Ovary (tissue), 9 donors: ENCODE measurements around the gene TSPAN7. TPM values are rescaled to one million over a fixed set of nuclear protein-coding genes. Genes with fewer than 3 reads are reported as not detected.

Source experiments
- DNase-seq, 5 donors: peaks; one replicate each; pipeline ENCODE4 v3.0.0-alpha.2; 2019 to 2020
- H3K27ac ChIP-seq, 2 donors: fragments of 200-600 bp; one replicate each; pipeline versions ENCODE4 v1.5.1 to v1.8.0; 2019 to 2022
- H3K27me3 ChIP-seq: fragments of 200-600 bp; one replicate; pipeline ENCODE4 v1.8.0; 2022
- H3K36me3 ChIP-seq: fragments of 200-600 bp; sonication (generic); one replicate; pipeline ENCODE4 v1.5.1; 2019
- H3K4me1 ChIP-seq: one replicate; pipeline ENCODE4 v1.8.1; 2013; ENCODE audit warnings: mild to moderate bottlenecking, moderate library complexity; ENCODE audit not compliant: insufficient read depth
- H3K4me3 ChIP-seq: fragments of 200-600 bp; sonication (generic); one replicate; pipeline ENCODE4 v1.5.1; 2017
- H3K9me3 ChIP-seq, 2 donors: fragments of 200-600 bp in 1 of 2; sonication (generic) in 1 of 2; one replicate each; pipeline versions ENCODE4 v1.5.1 to v1.8.1; 2013 to 2019; ENCODE audit warnings: mild to moderate bottlenecking in 1 of 2, moderate library complexity in 1 of 2
- EP300 ChIP-seq: sonication (generic); formaldehyde crosslinking; IDR thresholded peaks from one replicate; pipeline ENCODE4 v1.6.1; 2017; ENCODE audit warnings: antibody characterized with exemption
- POLR2A ChIP-seq: fragments of 450-650 bp; IDR thresholded peaks from one replicate; pipeline ENCODE4 v1.6.1; 2017; ENCODE audit warnings: antibody characterized with exemption, mild to moderate bottlenecking, moderate library complexity
- WGBS, 3 donors: extraction: QIAGEN DNeasy Blood & Tissue Kit in 1 of 3; methylation state at CpG; one replicate each; pipeline versions ENCODE4 v1.1.5 to v1.1.7; 2013 to 2017; 5-methylcytosine and 5-hydroxymethylcytosine counted together
- intact Hi-C, 4 donors: fragments of 100-400 bp; cut with DNase I; formaldehyde crosslinking; loops; one replicate each; pipeline versions ENCODE4 v1.11.0 to v1.15.1; 2022 to 2023
- polyA plus RNA-seq, 2 donors: library from polyadenylated mRNA; stranded (reverse); fragments of 200-250 nt in 1 of 2; fragments of 350-450 nt in 1 of 2; fragmentation: Illumina TruSeq in 1 of 2; extraction: RNeasy Lipid Tissue Mini Kit (QIAGEN cat#74804) in 1 of 2; gene quantifications; one replicate each; pipeline ENCODE4 v1.2.3, GENCODE V29; 2013 to 2014
- total RNA-seq, 7 donors: library from RNA; depleted of rRNA in 2 of 7; stranded (reverse); fragments of >200 nt in 2 of 7; fragmentation: NEBNext Ultra II Directional in 3 of 7; extraction: Animal tissue kit (Norgen Biotek cat#: 25700) in 3 of 7; gene quantifications; one replicate each; pipeline versions ENCODE4 v1.1.0 to v1.2.4, GENCODE V29; 2016 to 2023
- TF ChIP-seq, protein P1 (sequence below), 3 donors: fragments of 450-650 bp in 2 of 3; fragments of 200-600 bp in 1 of 3; IDR thresholded peaks; one replicate each; pipeline versions ENCODE4 v1.5.1 to v1.8.0; 2016 to 2022; ENCODE audit warnings: antibody characterized with exemption in 3 of 3, mild to moderate bottlenecking in 1 of 3
- donor health status: DM: no; HTN: no; CAD: no; lungs with moderate emphysema.
- donor health status: DM: no; HTN: no; CAD: no.
- donor health status: Bipolar disorder and iron deficiency.
- donor health status: DM: yes; HTN: yes; CAD: no.
- donor health status: DM: no; HTN: no; CAD: no.
- donor health status: DM: yes; HTN: yes; CAD: no.

TSPAN7 gene
- total and polyA plus RNA-seq, 9 donors, result 8.3 to 84.2 (median 19.5) TPM

DNA sequence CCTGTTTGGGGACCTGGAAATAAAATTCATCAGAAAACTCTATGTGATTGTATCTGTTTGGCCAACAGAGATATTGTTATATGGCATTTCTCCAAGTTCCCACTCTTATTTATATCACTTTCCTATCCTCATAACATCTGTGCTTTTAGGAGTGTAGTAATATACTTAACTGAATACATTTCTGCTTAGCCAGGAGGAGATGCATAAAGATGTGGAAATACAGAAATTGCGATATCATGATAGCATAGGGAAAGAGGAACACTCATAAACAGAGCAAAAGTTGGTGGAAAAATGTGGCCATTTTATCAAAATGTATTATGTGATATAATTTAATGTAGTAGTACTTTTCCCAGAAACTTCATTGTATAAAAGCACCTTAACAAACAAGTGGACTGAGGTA lies 46.1 kb upstream of the TSPAN7 start:
- H3K4me3 ChIP-seq, result no peak overlapping the region
- no peaks in the 10 kb centered on the region for H3K9me3 ChIP-seq
- H3K4me1 ChIP-seq, result no peaks in the 10 kb centered on the region
- intact Hi-C loops, result no loop called here
- no peak overlapping the region for H3K27ac ChIP-seq
- no peak for DNase-seq
- H3K27me3 ChIP-seq, result no peaks in the 10 kb centered on the region
- TF ChIP-seq EP300 (no peak), POLR2A (no peak)
- TF ChIP-seq, protein P1, sequence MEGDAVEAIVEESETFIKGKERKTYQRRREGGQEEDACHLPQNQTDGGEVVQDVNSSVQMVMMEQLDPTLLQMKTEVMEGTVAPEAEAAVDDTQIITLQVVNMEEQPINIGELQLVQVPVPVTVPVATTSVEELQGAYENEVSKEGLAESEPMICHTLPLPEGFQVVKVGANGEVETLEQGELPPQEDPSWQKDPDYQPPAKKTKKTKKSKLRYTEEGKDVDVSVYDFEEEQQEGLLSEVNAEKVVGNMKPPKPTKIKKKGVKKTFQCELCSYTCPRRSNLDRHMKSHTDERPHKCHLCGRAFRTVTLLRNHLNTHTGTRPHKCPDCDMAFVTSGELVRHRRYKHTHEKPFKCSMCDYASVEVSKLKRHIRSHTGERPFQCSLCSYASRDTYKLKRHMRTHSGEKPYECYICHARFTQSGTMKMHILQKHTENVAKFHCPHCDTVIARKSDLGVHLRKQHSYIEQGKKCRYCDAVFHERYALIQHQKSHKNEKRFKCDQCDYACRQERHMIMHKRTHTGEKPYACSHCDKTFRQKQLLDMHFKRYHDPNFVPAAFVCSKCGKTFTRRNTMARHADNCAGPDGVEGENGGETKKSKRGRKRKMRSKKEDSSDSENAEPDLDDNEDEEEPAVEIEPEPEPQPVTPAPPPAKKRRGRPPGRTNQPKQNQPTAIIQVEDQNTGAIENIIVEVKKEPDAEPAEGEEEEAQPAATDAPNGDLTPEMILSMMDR (IDR thresholded peaks at IDR 0.05), result no peak
- H3K36me3 ChIP-seq, result no peaks in the 10 kb centered on the region
- WGBS, 3 donors, result 79 to 82% (median 82%) methylated on average over 1 of the region's 1 CpG

- no peak for TF ChIP-seq EP300
- TF ChIP-seq, protein P1 (IDR thresholded peaks at IDR 0.05), result no peak
- no peak for TF ChIP-seq POLR2A
- no peak for DNase-seq
Observed at GRCh38 chrX:38516196-38516774, 45.1 kb upstream of the TSPAN7 start.

DNA sequence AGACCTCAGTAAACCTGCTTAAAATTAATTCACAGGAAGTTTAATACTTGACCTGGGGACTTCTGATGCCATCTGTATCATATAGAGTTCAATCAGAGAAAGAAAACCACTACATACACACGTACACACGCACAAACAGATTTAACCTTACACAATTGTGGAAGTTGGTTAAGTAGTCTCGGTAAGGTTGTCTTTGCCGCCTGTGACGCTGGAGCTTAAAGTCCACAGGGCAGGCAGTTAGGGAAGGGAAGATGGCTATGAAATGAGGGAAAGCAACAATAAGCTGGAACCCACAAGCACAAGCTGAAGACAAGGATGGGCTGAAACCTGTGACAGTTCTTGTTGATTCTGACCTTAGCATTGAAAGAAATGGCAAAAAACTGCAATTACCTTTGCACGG lies 41.7 kb upstream of the TSPAN7 start:
- H3K27ac ChIP-seq, result no peak overlapping the region
- intact Hi-C loops, result no loop called here
- H3K4me1 ChIP-seq, result no peaks in the 10 kb centered on the region
- no peaks in the 10 kb centered on the region for H3K9me3 ChIP-seq
- no peak for TF ChIP-seq EP300
- TF ChIP-seq POLR2A, result no peak
- TF ChIP-seq, protein P1 (IDR thresholded peaks at IDR 0.05), result no peak
- H3K27me3 ChIP-seq, result no peaks in the 10 kb centered on the region
- H3K36me3 ChIP-seq, result no peaks in the 10 kb centered on the region
- no peak for DNase-seq
- WGBS, 3 donors, result 78 to 83% (median 79%) methylated on average over 6 of the region's 6 CpGs
- no peak overlapping the region for H3K4me3 ChIP-seq

More at GRCh38 chrX:38516196-38516774, 45.1 kb upstream of the TSPAN7 start:
- no peaks in the 10 kb centered on the region for H3K27me3 ChIP-seq
- no peaks in the 10 kb centered on the region for H3K36me3 ChIP-seq
- no peak overlapping the region for H3K4me3 ChIP-seq
- intact Hi-C loops, result no loop called here
- no peaks in the 10 kb centered on the region for H3K9me3 ChIP-seq
- H3K27ac ChIP-seq, result no peak overlapping the region
- H3K4me1 ChIP-seq, result no peaks in the 10 kb centered on the region
- WGBS, 3 donors, result 45 to 64% (median 53%) methylated on average over 2 of the region's 2 CpGs

- H3K27me3 ChIP-seq, result no peaks in the 10 kb centered on the region
- WGBS, 3 donors, result 33 to 36% (median 34%) methylated on average over 2 of the region's 2 CpGs
- intact Hi-C loops, result no loop called here
- no peaks in the 10 kb centered on the region for H3K4me1 ChIP-seq
- no peak for TF ChIP-seq EP300
- TF ChIP-seq, protein P1 (IDR thresholded peaks at IDR 0.05), result no peak
- no peak for TF ChIP-seq POLR2A
- H3K27ac ChIP-seq, result no peak overlapping the region
- H3K9me3 ChIP-seq, result no peaks in the 10 kb centered on the region
- no peak for DNase-seq
- no peak overlapping the region for H3K4me3 ChIP-seq
- no peaks in the 10 kb centered on the region for H3K36me3 ChIP-seq
Observed at GRCh38 chrX:38538134-38538533, 23.2 kb upstream of the TSPAN7 start.
